Measurements from ENCODE around the gene CEBPE. TPM values are rescaled to one million over a fixed set of nuclear protein-coding genes. Genes with fewer than 3 reads are reported as not detected.
A peak's percentile ranks its signal among the peaks of the same experiment; 100 is the strongest.

Gene CEBPE
- polyA plus RNA-seq: under 1 TPM in 1 of 2 donors, not detected in 1; 0.02 TPM

DNA sequence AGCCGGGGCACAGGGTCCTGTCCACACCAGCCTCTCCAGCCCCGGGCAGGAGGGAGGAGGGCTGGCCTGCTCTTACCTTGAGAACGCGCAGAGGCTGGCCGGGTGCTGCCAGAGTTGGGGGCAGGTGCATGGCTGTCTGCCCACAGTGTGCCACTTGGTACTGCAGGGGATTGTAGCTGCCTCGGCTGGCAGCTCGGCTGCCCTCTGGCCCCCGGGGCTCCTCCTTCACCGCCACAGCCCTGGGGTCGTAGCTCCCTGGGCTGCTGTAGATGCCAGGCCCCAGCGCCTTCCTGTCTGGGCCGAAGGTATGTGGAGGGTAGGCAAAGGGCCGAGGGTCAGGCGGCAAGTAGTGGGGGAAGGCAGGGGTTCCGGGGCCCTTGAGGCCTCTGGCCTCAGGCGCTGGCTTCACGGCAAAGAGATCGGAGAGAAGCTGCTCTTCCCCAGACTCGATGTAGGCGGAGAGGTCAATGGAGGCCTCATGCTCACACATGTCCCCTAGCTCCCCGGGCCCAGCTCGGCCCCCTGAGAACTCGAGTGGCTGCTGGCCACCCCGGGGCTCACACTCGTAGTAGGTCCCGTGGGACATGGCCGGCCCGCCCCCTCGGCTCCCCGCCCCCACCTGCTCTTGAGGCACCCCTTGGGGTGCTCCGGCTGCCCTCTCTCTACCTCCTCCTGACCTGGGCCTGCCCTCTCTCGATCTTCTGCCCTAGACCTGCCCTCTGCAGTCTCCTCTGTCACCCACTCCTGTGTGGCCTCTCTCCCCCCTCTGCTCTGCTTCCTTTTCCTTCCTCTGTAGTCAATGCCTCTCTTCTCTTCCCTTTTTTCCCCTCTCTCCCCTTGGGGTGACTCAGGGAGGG, at the start of gene CEBPE:
CEBPE (minus strand) TSS at position 750 of the 857 bp plus-strand sequence; CDS start at position 586, 164 bp downstream.
- H3K27me3 ChIP-seq (ENCODE audit: control insufficient read depth in 1 of 2, insufficient read depth in 2 of 2, low read length in 2 of 2): no peaks in the 10 kb centered on the region
- H3K36me3 ChIP-seq (ENCODE audit: control insufficient read depth in 2 of 2, insufficient read depth in 2 of 2, low read length in 1 of 2): no peaks in the 10 kb centered on the region
- H3K9me3 ChIP-seq (ENCODE audit: control insufficient read depth in 2 of 2, insufficient read depth in 1 of 2, low read depth in 1 of 2, low read length in 1 of 2): no peaks in the 10 kb centered on the region
- H3K4me3 ChIP-seq (ENCODE audit: low read depth in 1 of 2, low read length in 2 of 2): no peak within 1 kb of the TSS
- whole genome bisulfite sequencing, 2 donors: 82% methylated on average over 28 to 32 of the region's 32 CpGs
- no peak within 1 kb of the TSS for H3K27ac ChIP-seq (ENCODE audit: low read depth in 2 of 2, low read length in 1 of 2)
- H3K4me1 ChIP-seq (ENCODE audit: control insufficient read depth in 2 of 2, insufficient read depth in 2 of 2, low read length in 1 of 2): peaks cover 0 to 10% of the 10 kb centered on the region in 2 donors

DNA sequence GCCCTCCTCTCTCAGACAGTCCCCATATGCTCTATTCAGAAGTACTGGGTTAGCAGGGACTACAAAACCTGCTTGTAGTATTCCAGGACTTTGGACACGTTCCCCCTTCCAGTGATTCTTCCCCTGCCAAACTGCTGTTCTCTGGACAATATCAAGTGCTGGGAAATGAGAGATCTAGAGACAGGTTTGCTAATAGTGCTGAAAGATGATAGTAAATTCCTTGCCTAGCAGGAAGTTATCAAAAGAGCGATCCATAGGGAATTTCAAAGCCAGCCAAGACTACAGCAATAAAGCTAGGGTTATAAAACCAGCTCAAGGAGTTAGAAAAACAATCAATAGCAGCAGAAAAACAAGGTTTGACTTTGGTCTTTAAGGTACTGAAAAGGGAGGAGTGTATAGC, 49.2 kb upstream of the CEBPE start:
- WGBS, 2 donors: 54 to 69% methylated on average over 2 of the region's 2 CpGs
- Histone ChIP-seq H3K27me3 (ENCODE audit: control insufficient read depth in 1 of 2, insufficient read depth in 2 of 2, low read length in 2 of 2) (no peaks in the 10 kb centered on the region), H3K27ac (ENCODE audit: low read depth in 2 of 2, low read length in 1 of 2) (no peak overlapping the region), H3K4me1 (ENCODE audit: control insufficient read depth in 2 of 2, insufficient read depth in 2 of 2, low read length in 1 of 2) (peaks cover 0 to 3% of the 10 kb centered on the region in 2 donors), H3K9me3 (ENCODE audit: control insufficient read depth in 2 of 2, insufficient read depth in 1 of 2, low read depth in 1 of 2, low read length in 1 of 2) (no peaks in the 10 kb centered on the region), H3K4me3 (ENCODE audit: low read depth in 1 of 2, low read length in 2 of 2) (no peak overlapping the region), H3K36me3 (ENCODE audit: control insufficient read depth in 2 of 2, insufficient read depth in 2 of 2, low read length in 1 of 2) (no peaks in the 10 kb centered on the region)

DNA sequence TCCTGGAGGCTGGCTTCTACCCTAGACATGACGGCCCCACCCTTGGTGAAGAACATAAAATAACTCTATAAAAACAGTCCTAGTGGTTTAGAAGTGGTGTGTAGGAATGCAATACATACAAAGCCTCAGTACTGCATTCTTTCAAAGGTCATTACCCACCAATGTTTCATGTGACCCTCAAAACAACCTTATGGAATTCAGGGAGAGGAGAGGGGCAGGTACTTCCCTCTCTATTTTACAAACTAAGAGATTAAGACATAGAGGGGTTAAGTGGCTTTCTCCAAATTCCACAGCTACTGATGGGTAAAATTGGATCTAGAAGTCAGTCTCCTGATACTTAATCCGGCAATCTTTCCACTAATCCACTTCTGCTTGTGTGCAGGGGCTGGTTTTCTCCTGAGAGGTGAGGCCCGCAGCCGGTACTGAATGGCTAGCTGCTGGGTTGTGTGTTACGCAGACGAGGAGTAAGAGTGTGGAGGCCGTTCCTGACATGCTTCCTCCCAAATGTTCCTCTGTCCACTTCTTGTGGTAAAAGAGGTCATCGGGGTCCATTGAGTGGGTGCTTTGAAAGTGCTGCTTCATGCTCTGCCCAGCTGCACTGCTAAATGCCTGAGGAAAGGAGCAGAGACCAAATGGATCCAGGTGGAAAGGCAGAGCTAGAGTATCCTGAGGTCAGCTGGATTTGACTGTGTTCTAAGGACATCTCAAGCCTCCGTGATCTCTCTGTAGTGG, 48.2 kb upstream of the CEBPE start:
- no peak overlapping the region for H3K4me3 ChIP-seq (ENCODE audit: low read depth in 1 of 2, low read length in 2 of 2)
- H3K27ac ChIP-seq (ENCODE audit: low read depth in 2 of 2, low read length in 1 of 2): no peak overlapping the region
- H3K9me3 ChIP-seq (ENCODE audit: control insufficient read depth in 2 of 2, insufficient read depth in 1 of 2, low read depth in 1 of 2, low read length in 1 of 2): no peaks in the 10 kb centered on the region
- H3K4me1 ChIP-seq (ENCODE audit: control insufficient read depth in 2 of 2, insufficient read depth in 2 of 2, low read length in 1 of 2): no peaks in the 10 kb centered on the region
- H3K36me3 ChIP-seq (ENCODE audit: control insufficient read depth in 2 of 2, insufficient read depth in 2 of 2, low read length in 1 of 2): no peaks in the 10 kb centered on the region
- no peaks in the 10 kb centered on the region for H3K27me3 ChIP-seq (ENCODE audit: control insufficient read depth in 1 of 2, insufficient read depth in 2 of 2, low read length in 2 of 2)
- WGBS, 2 donors: 88 to 90% methylated on average over 9 of the region's 9 CpGs

DNA sequence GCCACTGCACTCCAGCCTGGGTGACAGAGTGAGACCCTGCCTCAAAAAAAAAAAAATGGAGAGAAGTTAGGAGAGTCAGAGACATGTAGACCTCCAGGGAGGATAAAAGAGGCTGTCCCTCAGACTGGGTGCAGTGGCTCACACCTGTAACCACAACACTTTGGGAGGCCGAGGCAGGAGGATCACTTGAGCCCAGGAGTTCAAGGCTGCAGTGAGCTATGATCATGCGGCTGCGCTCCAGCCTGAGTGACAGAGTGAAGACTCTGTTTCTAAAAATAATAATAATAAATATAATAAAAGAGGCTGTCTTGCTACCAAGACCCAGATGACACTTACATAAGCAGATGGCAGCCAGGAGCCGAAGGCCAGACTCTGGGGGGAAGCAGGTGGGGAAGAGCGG, 45.9 kb upstream of the CEBPE start:
- no peaks in the 10 kb centered on the region for H3K27me3 ChIP-seq (ENCODE audit: control insufficient read depth in 1 of 2, insufficient read depth in 2 of 2, low read length in 2 of 2)
- no peaks in the 10 kb centered on the region for H3K36me3 ChIP-seq (ENCODE audit: control insufficient read depth in 2 of 2, insufficient read depth in 2 of 2, low read length in 1 of 2)
- no peak overlapping the region for H3K27ac ChIP-seq (ENCODE audit: low read depth in 2 of 2, low read length in 1 of 2)
- no peak overlapping the region for H3K4me3 ChIP-seq (ENCODE audit: low read depth in 1 of 2, low read length in 2 of 2)
- no peaks in the 10 kb centered on the region for H3K9me3 ChIP-seq (ENCODE audit: control insufficient read depth in 2 of 2, insufficient read depth in 1 of 2, low read depth in 1 of 2, low read length in 1 of 2)
- H3K4me1 ChIP-seq (ENCODE audit: control insufficient read depth in 2 of 2, insufficient read depth in 2 of 2, low read length in 1 of 2): peaks cover 0 to 3% of the 10 kb centered on the region in 2 donors
- WGBS, 2 donors: 95 to 97% methylated on average over 5 of the region's 5 CpGs

DNA sequence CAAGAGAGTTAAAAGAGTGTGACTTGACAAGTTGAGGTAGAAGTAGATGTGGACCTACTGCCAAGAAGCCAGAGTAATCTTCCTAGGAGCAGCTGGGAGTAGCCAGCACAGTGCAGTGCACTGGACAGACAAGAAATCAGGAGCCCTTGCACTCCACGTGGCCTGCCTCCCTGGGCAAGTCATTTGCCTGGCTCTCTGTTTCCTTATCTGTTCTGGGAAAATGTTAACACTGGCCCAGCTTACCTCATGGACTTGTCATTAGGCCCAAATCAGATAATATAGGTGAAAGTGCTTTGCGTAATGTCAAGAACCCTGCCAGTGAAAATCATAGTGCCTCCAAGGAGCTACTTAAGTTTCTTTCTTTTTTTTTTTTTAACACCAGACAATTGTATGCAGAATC, 45.2 kb upstream of the CEBPE start:
- Histone ChIP-seq H3K4me3 (ENCODE audit: low read depth in 1 of 2, low read length in 2 of 2) (no peak overlapping the region), H3K27ac (ENCODE audit: low read depth in 2 of 2, low read length in 1 of 2) (no peak overlapping the region), H3K27me3 (ENCODE audit: control insufficient read depth in 1 of 2, insufficient read depth in 2 of 2, low read length in 2 of 2) (no peaks in the 10 kb centered on the region), H3K4me1 (ENCODE audit: control insufficient read depth in 2 of 2, insufficient read depth in 2 of 2, low read length in 1 of 2) (peaks cover 0 to 3% of the 10 kb centered on the region in 2 donors), H3K36me3 (ENCODE audit: control insufficient read depth in 2 of 2, insufficient read depth in 2 of 2, low read length in 1 of 2) (no peaks in the 10 kb centered on the region), H3K9me3 (ENCODE audit: control insufficient read depth in 2 of 2, insufficient read depth in 1 of 2, low read depth in 1 of 2, low read length in 1 of 2) (no peaks in the 10 kb centered on the region)
- WGBS, 2 donors: 44 to 61% methylated on average over 2 of the region's 2 CpGs

DNA sequence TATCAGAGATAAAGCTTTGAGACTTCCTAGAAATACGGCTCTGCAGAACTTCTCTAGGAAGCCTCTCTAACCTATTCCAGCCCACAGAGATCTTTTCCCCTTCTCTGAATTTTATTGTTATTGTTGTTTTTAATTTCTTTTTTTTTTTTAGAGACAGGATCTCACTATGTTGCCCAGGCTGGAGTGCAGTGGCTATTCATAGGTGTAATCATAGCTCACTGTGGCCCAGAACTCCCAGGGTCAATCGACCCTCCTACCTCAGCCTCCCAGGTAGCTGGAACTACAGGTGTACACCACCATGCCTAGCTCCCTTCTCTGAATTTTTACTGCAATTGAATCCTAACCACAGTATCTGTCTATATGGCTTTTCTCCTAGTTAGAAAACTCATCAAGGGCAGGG, 44.8 kb upstream of the CEBPE start:
- WGBS, 2 donors: 84 to 89% methylated on average over 2 of the region's 2 CpGs

DNA sequence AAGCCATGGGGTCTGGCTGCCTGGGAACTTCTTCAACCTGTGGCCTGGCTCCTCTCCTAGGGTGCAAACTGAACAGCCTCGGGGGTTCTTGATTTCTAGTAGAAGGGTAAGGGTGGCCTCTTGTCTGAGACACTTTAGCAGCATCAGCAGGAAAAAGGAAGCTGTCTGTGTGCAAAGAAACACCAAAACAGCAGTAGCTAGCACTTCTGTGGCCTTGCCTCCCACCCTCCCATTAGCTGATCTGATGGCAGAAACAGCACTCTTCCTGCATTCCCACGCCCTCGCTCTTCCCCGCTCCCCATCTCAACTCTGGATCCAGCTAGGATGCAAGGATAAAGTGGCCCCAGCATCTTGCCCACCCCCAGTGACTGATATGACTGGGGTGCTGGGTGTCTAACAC, 43.7 kb upstream of the CEBPE start:
- Histone ChIP-seq H3K4me3 (ENCODE audit: low read depth in 1 of 2, low read length in 2 of 2) (no peak overlapping the region), H3K27me3 (ENCODE audit: control insufficient read depth in 1 of 2, insufficient read depth in 2 of 2, low read length in 2 of 2) (no peaks in the 10 kb centered on the region), H3K9me3 (ENCODE audit: control insufficient read depth in 2 of 2, insufficient read depth in 1 of 2, low read depth in 1 of 2, low read length in 1 of 2) (no peaks in the 10 kb centered on the region), H3K4me1 (ENCODE audit: control insufficient read depth in 2 of 2, insufficient read depth in 2 of 2, low read length in 1 of 2) (peaks cover 0 to 3% of the 10 kb centered on the region in 2 donors), H3K36me3 (ENCODE audit: control insufficient read depth in 2 of 2, insufficient read depth in 2 of 2, low read length in 1 of 2) (no peaks in the 10 kb centered on the region), H3K27ac (ENCODE audit: low read depth in 2 of 2, low read length in 1 of 2) (no peak overlapping the region)
- 62 to 87% methylated on average over 4 of the region's 4 CpGs for WGBS, 2 donors

More for the DNA sequence above, 44.8 kb upstream of the CEBPE start:
- Histone ChIP-seq H3K9me3 (ENCODE audit: control insufficient read depth in 2 of 2, insufficient read depth in 1 of 2, low read depth in 1 of 2, low read length in 1 of 2) (no peaks in the 10 kb centered on the region), H3K27ac (ENCODE audit: low read depth in 2 of 2, low read length in 1 of 2) (no peak overlapping the region), H3K27me3 (ENCODE audit: control insufficient read depth in 1 of 2, insufficient read depth in 2 of 2, low read length in 2 of 2) (no peaks in the 10 kb centered on the region), H3K4me3 (ENCODE audit: low read depth in 1 of 2, low read length in 2 of 2) (no peak overlapping the region), H3K4me1 (ENCODE audit: control insufficient read depth in 2 of 2, insufficient read depth in 2 of 2, low read length in 1 of 2) (peaks cover 0 to 3% of the 10 kb centered on the region in 2 donors), H3K36me3 (ENCODE audit: control insufficient read depth in 2 of 2, insufficient read depth in 2 of 2, low read length in 1 of 2) (no peaks in the 10 kb centered on the region)

DNA sequence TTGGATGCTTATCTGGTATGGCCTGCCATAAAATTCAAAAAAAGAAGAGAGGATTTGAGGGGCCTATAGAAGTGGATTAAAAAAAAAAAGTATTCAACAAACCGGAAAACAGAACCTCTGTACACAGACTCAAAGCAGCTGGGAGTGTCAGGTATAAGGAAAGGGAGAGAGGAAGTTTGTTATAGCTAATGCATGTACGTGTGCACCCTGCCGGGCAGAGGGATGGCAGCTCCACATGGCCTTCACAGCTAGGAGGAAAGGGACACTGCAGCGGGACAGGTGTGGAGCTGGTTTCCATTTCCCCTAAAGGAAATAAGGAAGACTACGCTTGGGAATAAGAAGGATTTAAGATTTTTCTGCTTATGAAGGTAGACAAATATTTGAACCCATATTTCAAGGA, 43.0 kb upstream of the CEBPE start:
- Histone ChIP-seq H3K4me3 (ENCODE audit: low read depth in 1 of 2, low read length in 2 of 2) (no peak overlapping the region), H3K36me3 (ENCODE audit: control insufficient read depth in 2 of 2, insufficient read depth in 2 of 2, low read length in 1 of 2) (no peaks in the 10 kb centered on the region), H3K9me3 (ENCODE audit: control insufficient read depth in 2 of 2, insufficient read depth in 1 of 2, low read depth in 1 of 2, low read length in 1 of 2) (no peaks in the 10 kb centered on the region), H3K27me3 (ENCODE audit: control insufficient read depth in 1 of 2, insufficient read depth in 2 of 2, low read length in 2 of 2) (no peaks in the 10 kb centered on the region), H3K27ac (ENCODE audit: low read depth in 2 of 2, low read length in 1 of 2) (no peak overlapping the region), H3K4me1 (ENCODE audit: control insufficient read depth in 2 of 2, insufficient read depth in 2 of 2, low read length in 1 of 2) (peaks cover 0 to 3% of the 10 kb centered on the region in 2 donors)
- WGBS, 2 donors: 58 to 86% methylated on average over 5 of the region's 5 CpGs

DNA sequence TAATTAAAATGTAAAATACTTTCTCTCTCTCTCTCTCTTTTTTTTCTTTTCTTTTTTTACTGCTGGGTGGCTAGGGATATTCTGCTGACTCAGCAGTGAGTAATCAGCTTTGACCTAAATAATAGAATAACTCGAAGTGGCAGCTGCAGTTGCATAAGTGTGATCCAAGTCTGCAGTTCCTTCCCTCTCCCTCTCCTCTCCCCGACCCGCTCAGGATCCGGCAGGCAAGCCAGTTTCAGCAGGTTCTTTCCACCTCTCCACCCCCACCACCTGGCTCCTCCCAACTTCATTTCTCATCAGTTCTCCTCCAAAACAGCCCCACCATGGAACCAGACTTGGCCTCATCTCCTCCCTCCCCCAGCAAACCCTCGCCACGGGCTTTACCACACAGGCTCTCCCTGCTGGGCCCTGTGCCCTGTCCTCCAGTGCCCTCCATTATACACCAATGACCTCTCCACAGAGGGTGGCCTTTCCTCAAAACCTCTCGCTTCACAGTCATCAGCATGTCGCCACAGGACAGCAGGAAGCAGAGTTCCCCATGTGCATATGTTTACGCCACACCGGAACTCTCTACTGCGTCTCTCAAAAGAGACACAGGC, 42.0 kb upstream of the CEBPE start:
- 28 to 34% methylated on average over 11 of the region's 11 CpGs for WGBS, 2 donors
- Histone ChIP-seq H3K27me3 (ENCODE audit: control insufficient read depth in 1 of 2, insufficient read depth in 2 of 2, low read length in 2 of 2) (no peaks in the 10 kb centered on the region), H3K9me3 (ENCODE audit: control insufficient read depth in 2 of 2, insufficient read depth in 1 of 2, low read depth in 1 of 2, low read length in 1 of 2) (no peaks in the 10 kb centered on the region), H3K27ac (ENCODE audit: low read depth in 2 of 2, low read length in 1 of 2) (peak overlapping the region; percentile 88 to 96), H3K36me3 (ENCODE audit: control insufficient read depth in 2 of 2, insufficient read depth in 2 of 2, low read length in 1 of 2) (no peaks in the 10 kb centered on the region), H3K4me3 (ENCODE audit: low read depth in 1 of 2, low read length in 2 of 2) (no peak overlapping the region), H3K4me1 (ENCODE audit: control insufficient read depth in 2 of 2, insufficient read depth in 2 of 2, low read length in 1 of 2) (peaks cover 0 to 3% of the 10 kb centered on the region in 2 donors)
